GM12891 (cell line): Measurements from ENCODE around the gene TUBA8.

Experiments
- POLR2A ChIP-seq: IDR thresholded peaks from 2 replicates; pipeline ENCODE4 v1.6.1; 2011; ENCODE audit warnings: low read depth, low read length, control low read depth
- POLR2AphosphoS5 ChIP-seq: IDR thresholded peaks from 2 replicates; pipeline ENCODE4 v1.6.1; 2011; ENCODE audit warnings: low read depth, low read length, control low read depth

GRCh38 chr22:18116634-18117033 lies 6.0 kb downstream of the TUBA8 start:
- TF ChIP-seq POLR2AphosphoS5 (no peak), POLR2A (no peak)
